IPS-11a (cell line): ENCODE data around the gene SERPINA9.
"Not testable (repeated sequence)": the region's sequence is repeated elsewhere in the genome, so short reads cannot be mapped to it uniquely, and the experiment has no call there.

Experiments used
- H3K4me3 ChIP-seq: one replicate; pipeline ENCODE4 v1.5.1; 2013; ENCODE audit warnings: low read depth, low read length, control low read depth

Gene SERPINA9

GRCh38 chr14:94476023-94476422 is at the start of gene SERPINA9:
TSS of gene SERPINA9 (minus strand) at chr14:94476197. CDS start at chr14:94469840, 6,357 bp downstream.
- no peak within 1 kb of the TSS for H3K4me3 ChIP-seq

- H3K4me3 ChIP-seq, result no peak overlapping the region
Observed at GRCh38 chr14:94524093-94524492, 48.1 kb upstream of the SERPINA9 start.

- no peak overlapping the region for H3K4me3 ChIP-seq
Observed at GRCh38 chr14:94523265-94523664, 47.3 kb upstream of the SERPINA9 start.

GRCh38 chr14:94522115-94522724 is 46.2 kb upstream of the SERPINA9 start:
- no peak overlapping the region for H3K4me3 ChIP-seq

GRCh38 chr14:94521375-94522114 is 45.5 kb upstream of the SERPINA9 start:
- H3K4me3 ChIP-seq, result no peak overlapping the region

- no peak overlapping the region for H3K4me3 ChIP-seq
Observed at GRCh38 chr14:94517641-94518257, 41.8 kb upstream of the SERPINA9 start.

GRCh38 chr14:94517248-94517640 is 41.2 kb upstream of the SERPINA9 start:
- no peak overlapping the region for H3K4me3 ChIP-seq

GRCh38 chr14:94515856-94516255 is 39.9 kb upstream of the SERPINA9 start:
- H3K4me3 ChIP-seq, result no peak overlapping the region

- H3K4me3 ChIP-seq, result no peak overlapping the region
Observed at GRCh38 chr14:94515426-94515825, 39.4 kb upstream of the SERPINA9 start.

GRCh38 chr14:94514351-94514750 is 38.4 kb upstream of the SERPINA9 start:
- H3K4me3 ChIP-seq, result no peak overlapping the region

- not testable (repeated sequence) for H3K4me3 ChIP-seq
Observed at GRCh38 chr14:94510481-94510880, 34.5 kb upstream of the SERPINA9 start.

GRCh38 chr14:94509356-94509755 is 33.4 kb upstream of the SERPINA9 start, which contains the start of gene SERPINA12:
TSS of gene SERPINA12 (minus strand) at chr14:94509469. CDS start at chr14:94498397, 11,072 bp downstream.
- H3K4me3 ChIP-seq, result no peak within 1 kb of the TSS

GRCh38 chr14:94505641-94506040 is 29.6 kb upstream of the SERPINA9 start:
- H3K4me3 ChIP-seq, result no peak overlapping the region

- H3K4me3 ChIP-seq, result no peak overlapping the region
Observed at GRCh38 chr14:94505206-94505605, 29.2 kb upstream of the SERPINA9 start.

- no peak overlapping the region for H3K4me3 ChIP-seq
Observed at GRCh38 chr14:94501588-94502516, 25.9 kb upstream of the SERPINA9 start.

GRCh38 chr14:94500264-94500663 is 24.3 kb upstream of the SERPINA9 start:
- H3K4me3 ChIP-seq, result no peak overlapping the region

GRCh38 chr14:94499673-94500072 is 23.7 kb upstream of the SERPINA9 start:
- no peak overlapping the region for H3K4me3 ChIP-seq

GRCh38 chr14:94498215-94498614 is 22.2 kb upstream of the SERPINA9 start:
- no peak overlapping the region for H3K4me3 ChIP-seq

- H3K4me3 ChIP-seq, result no peak overlapping the region
Observed at GRCh38 chr14:94494085-94494484, 18.1 kb upstream of the SERPINA9 start.

GRCh38 chr14:94491511-94491910 is 15.5 kb upstream of the SERPINA9 start:
- H3K4me3 ChIP-seq, result no peak overlapping the region

- no peak overlapping the region for H3K4me3 ChIP-seq
Observed at GRCh38 chr14:94489336-94489735, 13.3 kb upstream of the SERPINA9 start.
